K562 (cell line): ENCODE results near the gene CNNM3. TPM values are rescaled to one million over a fixed set of nuclear protein-coding genes. Genes with fewer than 3 reads are reported as not detected.

ENCODE experiments used
- ATAC-seq: fragments of 200-7000 bp; cut with Tn5 transposase; 3 replicates; pipeline ENCODE4 v1.9.1; 2020; ENCODE audit warnings: moderate library complexity
- BruUV-seq: library from RNA; stranded (reverse); fragments of 400-500 nt; replicated peaks from 2 replicates; lab custom pipeline; 2021; lab: Mats Ljungman, UMichigan
- CTCF ChIA-PET: fragments of 300-600 bp; formaldehyde crosslinking; extraction: SDS; loops from one replicate; lab custom pipeline; 2021; ENCODE audit warnings: low intra/inter-chr PET ratio; lab: Yijun Ruan, JAX
- POLR2A ChIA-PET: fragments of 300-600, 350-650 bp; sonication (Branson Sonifier 250); formaldehyde crosslinking; extraction: SDS; loops from one replicate; lab custom pipeline; 2021; ENCODE audit warnings: antibody characterized with exemption, inconsistent platforms; lab: Yijun Ruan, JAX
- DNase-seq, 4 experiments: peaks; one replicate each; pipeline versions ENCODE4 v3.0.0 to v3.0.0-alpha.2; 2011 to 2018; ENCODE audit warnings: low spot score in 3 of 4, mixed read lengths in 3 of 4; ENCODE audit errors: extremely low read depth in 1 of 4
- FAIRE-seq: peaks from 2 replicates; lab custom pipeline; 2011; peaks lifted over from hg19 to GRCh38; lab: Jason Lieb, UNC
- H2AFZ ChIP-seq: 2 replicates; pipeline ENCODE4 v1.6.0; 2011; ENCODE audit warnings: low read depth, low read length, control low read depth, inconsistent platforms
- H3K27ac ChIP-seq: fragments of 200-600 bp; 3 replicates; pipeline ENCODE4 v1.8.0; 2011; ENCODE audit warnings: low read depth, mild to moderate bottlenecking, control low read depth, inconsistent platforms, low read length, moderate library complexity, mixed read lengths; ENCODE audit errors: extremely low read depth
- H3K27me3 ChIP-seq, 2 experiments: fragments of 300-600 bp in 1 of 2; 2 replicates in 1 of 2; 3 replicates in 1 of 2; pipeline versions ENCODE4 v1.6.0 to v1.8.0; 2011; ENCODE audit warnings: inconsistent platforms in 2 of 2, low read length in 2 of 2, mild to moderate bottlenecking in 1 of 2, mixed read lengths in 1 of 2, moderate library complexity in 1 of 2; ENCODE audit not compliant: control insufficient read depth in 2 of 2, insufficient read depth in 2 of 2
- H3K36me3 ChIP-seq: fragments of 300-600 bp; 3 replicates; pipeline ENCODE4 v1.8.0; 2011; ENCODE audit warnings: mild to moderate bottlenecking, low read length, inconsistent platforms; ENCODE audit not compliant: control insufficient read depth, insufficient read depth
- H3K4me1 ChIP-seq, 2 experiments: fragments of 200-600 bp in 1 of 2; replicated peaks in 1 of 2; 2 replicates in 1 of 2; 3 replicates in 1 of 2; pipeline versions ENCODE4 v1.5.1 to v1.8.0; 2011; ENCODE audit warnings: inconsistent platforms in 2 of 2, low read length in 2 of 2, mild to moderate bottlenecking in 1 of 2, mixed read lengths in 1 of 2, moderate library complexity in 1 of 2; ENCODE audit not compliant: control insufficient read depth in 2 of 2, insufficient read depth in 2 of 2
- H3K4me2 ChIP-seq: 2 replicates; pipeline ENCODE4 v1.6.1; 2011; ENCODE audit warnings: low read length, control low read depth, inconsistent platforms, mixed read lengths; ENCODE audit not compliant: insufficient read depth
- H3K4me3 ChIP-seq: fragments of 200-600 bp; sonication (generic), shearing (Covaris generic); 2 replicates; pipeline ENCODE4 v1.5.1; 2016; ENCODE audit warnings: control low read depth, inconsistent platforms
- H3K79me2 ChIP-seq: fragments of 200-600 bp; 3 replicates; pipeline ENCODE4 v1.8.0; 2011; ENCODE audit warnings: low read length, inconsistent platforms; ENCODE audit not compliant: control insufficient read depth, insufficient read depth
- H3K9ac ChIP-seq, 2 experiments: 2 replicates each; pipeline versions ENCODE4 v1.6.0 to v1.6.1; 2011; ENCODE audit warnings: low read depth in 2 of 2, low read length in 2 of 2, control low read depth in 1 of 2, inconsistent platforms in 1 of 2, mild to moderate bottlenecking in 1 of 2, mixed read lengths in 1 of 2; ENCODE audit not compliant: insufficient read depth in 1 of 2
- H3K9me1 ChIP-seq: one replicate; pipeline ENCODE4 v1.6.0; 2011; ENCODE audit warnings: inconsistent platforms, mild to moderate bottlenecking, low read length, moderate library complexity; ENCODE audit not compliant: control insufficient read depth, insufficient read depth
- H3K9me3 ChIP-seq: replicated peaks from 2 replicates; pipeline ENCODE4 v1.5.1; 2011; ENCODE audit warnings: low read depth, low read length, inconsistent platforms; ENCODE audit not compliant: control insufficient read depth, insufficient read depth
- H4K20me1 ChIP-seq: replicated peaks from 2 replicates; pipeline ENCODE4 v1.6.1; 2011; ENCODE audit warnings: low read length, inconsistent platforms, mixed read lengths; ENCODE audit not compliant: control insufficient read depth, insufficient read depth
- CBX3 ChIP-seq, 2 experiments: IDR thresholded peaks; 1 replicate in 1 of 2; 2 replicates in 1 of 2; pipeline ENCODE4 v1.6.1; 2012; ENCODE audit warnings: inconsistent platforms in 2 of 2, low read length in 2 of 2, borderline replicate concordance in 1 of 2, control low read depth in 1 of 2
- NFIC ChIP-seq: fragments of 450-650 bp; IDR thresholded peaks from 2 replicates; pipeline ENCODE4 v1.6.1; 2017; ENCODE audit warnings: mild to moderate bottlenecking, inconsistent platforms
- YY1 ChIP-seq, 3 experiments: IDR thresholded peaks; 2 replicates each; pipeline ENCODE4 v1.6.1; 2011; ENCODE audit warnings: low read length in 2 of 3, mild to moderate bottlenecking in 2 of 3, moderate library complexity in 2 of 3, borderline replicate concordance in 1 of 3, control low read depth in 1 of 3, low read depth in 1 of 3; ENCODE audit not compliant: insufficient read depth in 3 of 3, insufficient replicate concordance in 2 of 3, control insufficient read depth in 1 of 3, insufficient read length in 1 of 3; ENCODE audit errors: extremely low read depth in 1 of 3
- WGBS: fragments of 100-300 bp; shearing (Covaris generic); methylation state at CpG from one replicate; pipeline ENCODE4 v1.1.6; 2016; ENCODE audit warnings: low coverage, mixed read lengths; ENCODE audit not compliant: insufficient coverage; ENCODE audit errors: missing lambda C conversion rate; 5-methylcytosine and 5-hydroxymethylcytosine counted together
- in situ Hi-C: fragments of 300-500 bp; cut with MboI; formaldehyde crosslinking; loops from 4 replicates; pipeline ENCODE4 v1.15.0; 2018; ENCODE audit warnings: inconsistent platforms, mixed read lengths
- intact Hi-C: fragments of 100-400 bp; cut with micrococcal nuclease; formaldehyde crosslinking; loops from 2 replicates; pipeline ENCODE4 v1.14.2; 2022
- polyA plus RNA-seq, 8 experiments: library from polyadenylated mRNA; depleted of rRNA in 4 of 8; stranded (reverse) in 5 of 8; unstranded in 3 of 8; fragments of >200 nt; fragmentation: Nextera tagmentation in 2 of 8; fragmentation: Illumina TruSeq in 1 of 8; extraction: Ambion mirVana in 2 of 8; extraction: Trizol in 1 of 8; gene quantifications; 2 replicates each; pipeline versions ENCODE4 v1.2.1 to v1.2.3, GENCODE V29; 2011 to 2014; ENCODE audit warnings: inconsistent platforms in 1 of 8, missing spikeins in 1 of 8
- total RNA-seq, 7 experiments: library from RNA; depleted of rRNA in 6 of 7; stranded (reverse); fragments of >200 nt in 6 of 7; fragmentation: Illumina TruSeq in 2 of 7; extraction: Trizol in 2 of 7; gene quantifications; 2 replicates each; pipeline versions ENCODE4 v1.2.1 to v1.2.3, GENCODE V29; 2011 to 2021; ENCODE audit warnings: low replicate concordance in 1 of 7

CNNM3 gene
- total and polyA plus RNA-seq, 9 of the 15 experiments (the other 6 are each of a cell fraction or from before 2014, with no cell fraction given), result 1.4 to 16.9 (median 6.5) TPM

- no peak for TF ChIP-seq YY1 (IDR thresholded peaks at IDR 0.05; ENCODE audit: borderline replicate concordance in 1 of 3, control insufficient read depth in 1 of 3, extremely low read depth in 1 of 3, insufficient read depth in 3 of 3, insufficient read length in 1 of 3, insufficient replicate concordance in 2 of 3, low read depth in 1 of 3, low read length in 2 of 3)
- TF ChIP-seq CBX3 (IDR thresholded peaks at IDR 0.05; ENCODE audit: borderline replicate concordance in 1 of 2, low read length in 2 of 2), result no peak
- TF ChIP-seq, all 486 proteins: peak for 0
Observed at GRCh38 chr2:96788442-96789244, 27.4 kb upstream of the CNNM3 start (continued).

- no peak overlapping the region for H3K4me3 ChIP-seq
- no peaks in the 10 kb centered on the region for H3K9me3 ChIP-seq
- H3K79me2 ChIP-seq, result no peaks in the 10 kb centered on the region
- no peak for FAIRE-seq
- H3K9ac ChIP-seq, result peak overlapping the region in 1 of 2 experiments; percentile 61; a peak in 1 of 4 replicates
- no peak overlapping the region for H2AFZ ChIP-seq
- H3K27me3 ChIP-seq, result no peaks in the 10 kb centered on the region
- in situ Hi-C loops, result no loop called here
- POLR2A ChIA-PET, result no interaction called here
- no peak for TF ChIP-seq NFIC
- TF ChIP-seq, all 486 proteins: peak for 0
- WGBS, result 20% methylated on average over 6 of the region's 6 CpGs
- intact Hi-C loops, result no loop called here
- no peak for DNase-seq
- no peaks in the 10 kb centered on the region for H4K20me1 ChIP-seq
- H3K4me2 ChIP-seq, result no peak overlapping the region
- no peak for ATAC-seq
- no TSS peak for BruUV-seq
- CTCF ChIA-PET, result no interaction called here
- H3K9me1 ChIP-seq, result no peaks in the 10 kb centered on the region
- no peak overlapping the region for H3K27ac ChIP-seq
- H3K36me3 ChIP-seq, result no peaks in the 10 kb centered on the region
- peaks cover 0 to 11% of the 10 kb centered on the region in 2 experiments; a peak in 2 of 5 replicates for H3K4me1 ChIP-seq
Observed at GRCh38 chr2:96789245-96789617, 26.8 kb upstream of the CNNM3 start.
